ENCODE measurements around the gene SLC4A1. TPM values are rescaled to one million over a fixed set of nuclear protein-coding genes. Genes with fewer than 3 reads are reported as not detected.

The SLC4A1 gene
- total RNA-seq, 4 donors from 2014 or later = 0.21 TPM; not detected in 3

DNA sequence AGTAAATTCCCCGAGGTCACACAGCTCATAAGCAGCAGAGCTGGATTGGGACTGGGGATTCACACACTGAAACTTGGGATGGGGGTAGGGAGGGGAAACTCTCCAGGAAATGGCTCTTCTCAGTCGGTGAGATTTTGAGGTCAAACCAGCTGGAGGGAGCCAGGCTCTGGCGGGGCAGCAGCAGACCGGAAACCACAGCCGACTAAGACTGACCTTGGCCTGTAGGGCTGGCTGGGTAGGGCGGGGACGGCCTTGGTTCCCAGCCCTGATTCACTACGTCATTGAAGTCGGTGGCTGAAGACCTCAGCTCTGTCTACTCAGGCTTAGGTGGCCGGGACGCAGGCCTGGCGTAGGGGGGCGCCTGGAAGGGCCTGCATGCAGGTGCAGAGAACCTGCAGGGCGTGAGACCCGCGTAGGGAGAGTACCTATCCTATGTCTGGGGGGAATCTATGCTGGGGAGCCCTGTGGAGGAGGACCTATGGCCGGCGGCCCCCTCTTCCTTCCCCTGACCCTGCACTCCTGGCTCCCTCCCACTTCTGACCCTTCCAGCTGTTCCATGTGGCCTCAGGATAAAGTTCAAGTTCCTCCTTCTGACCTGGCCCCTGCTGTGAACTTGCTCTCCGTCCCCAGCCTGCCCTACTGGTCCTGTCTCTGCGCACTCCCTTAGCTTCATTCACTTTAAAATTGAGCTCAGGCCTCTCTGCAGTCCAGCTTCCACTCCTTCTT lies 11.9 kb upstream of the SLC4A1 start:
- H3K36me3 ChIP-seq = no peaks in the 10 kb centered on the region
- peak; percentile 37 to 41 for DNase-seq (ENCODE audit: low spot score in 2 of 2)
- peak overlapping the region in 3 of 4 donors; percentile 60 to 74 (median 70) for H3K27ac ChIP-seq

DNA sequence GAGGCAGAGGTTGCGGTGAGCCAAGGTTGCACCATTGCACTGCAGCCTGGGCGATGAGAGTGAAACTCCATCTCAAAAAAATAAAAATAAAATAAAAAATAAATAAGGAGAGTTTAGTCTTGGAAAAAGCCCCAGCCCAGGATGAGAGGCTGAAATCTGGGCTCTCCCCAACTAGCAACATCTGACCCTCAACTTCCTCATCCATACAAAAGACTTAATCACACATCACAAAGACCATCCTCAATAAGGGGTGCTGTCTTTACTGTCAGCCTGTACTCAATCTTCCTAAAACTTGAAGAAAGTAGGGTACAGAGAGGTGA lies 11.4 kb upstream of the SLC4A1 start:
- DNase-seq (ENCODE audit: low spot score in 2 of 2) = no peak
- peaks cover 0 to 22% (median 10%) of the 10 kb centered on the region in 4 donors for H3K4me1 ChIP-seq
- WGBS, 2 donors = 78 to 81% methylated on average over 2 of the region's 2 CpGs
- peak overlapping the region in 2 of 4 donors; percentile 70 to 74 for H3K27ac ChIP-seq
- H3K36me3 ChIP-seq = no peaks in the 10 kb centered on the region
- TF ChIP-seq EP300 (IDR thresholded peaks at IDR 0.05) (no peak), POLR2A (IDR thresholded peaks at IDR 0.05) (no peak)
- TF ChIP-seq, protein P1, sequence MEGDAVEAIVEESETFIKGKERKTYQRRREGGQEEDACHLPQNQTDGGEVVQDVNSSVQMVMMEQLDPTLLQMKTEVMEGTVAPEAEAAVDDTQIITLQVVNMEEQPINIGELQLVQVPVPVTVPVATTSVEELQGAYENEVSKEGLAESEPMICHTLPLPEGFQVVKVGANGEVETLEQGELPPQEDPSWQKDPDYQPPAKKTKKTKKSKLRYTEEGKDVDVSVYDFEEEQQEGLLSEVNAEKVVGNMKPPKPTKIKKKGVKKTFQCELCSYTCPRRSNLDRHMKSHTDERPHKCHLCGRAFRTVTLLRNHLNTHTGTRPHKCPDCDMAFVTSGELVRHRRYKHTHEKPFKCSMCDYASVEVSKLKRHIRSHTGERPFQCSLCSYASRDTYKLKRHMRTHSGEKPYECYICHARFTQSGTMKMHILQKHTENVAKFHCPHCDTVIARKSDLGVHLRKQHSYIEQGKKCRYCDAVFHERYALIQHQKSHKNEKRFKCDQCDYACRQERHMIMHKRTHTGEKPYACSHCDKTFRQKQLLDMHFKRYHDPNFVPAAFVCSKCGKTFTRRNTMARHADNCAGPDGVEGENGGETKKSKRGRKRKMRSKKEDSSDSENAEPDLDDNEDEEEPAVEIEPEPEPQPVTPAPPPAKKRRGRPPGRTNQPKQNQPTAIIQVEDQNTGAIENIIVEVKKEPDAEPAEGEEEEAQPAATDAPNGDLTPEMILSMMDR (IDR thresholded peaks at IDR 0.05) = no peak
- no peaks in the 10 kb centered on the region for H3K9me3 ChIP-seq
- H3K4me3 ChIP-seq = no peak overlapping the region
- no peaks in the 10 kb centered on the region for H3K27me3 ChIP-seq

More for the DNA sequence above, 11.9 kb upstream of the SLC4A1 start:
- Histone ChIP-seq H3K4me3 (no peak overlapping the region), H3K4me1 (peaks cover 0 to 22% (median 10%) of the 10 kb centered on the region in 4 donors), H3K9me3 (no peaks in the 10 kb centered on the region), H3K27me3 (no peaks in the 10 kb centered on the region)
- 27 to 29% methylated on average over 20 of the region's 20 CpGs for WGBS, 2 donors
- TF ChIP-seq EP300 (IDR thresholded peaks at IDR 0.05) (peak in 1 of 2 donors; percentile 61), POLR2A (IDR thresholded peaks at IDR 0.05) (no peak)
- TF ChIP-seq, protein P1 (IDR thresholded peaks at IDR 0.05) = peak in 1 of 5 experiments; percentile 23

DNA sequence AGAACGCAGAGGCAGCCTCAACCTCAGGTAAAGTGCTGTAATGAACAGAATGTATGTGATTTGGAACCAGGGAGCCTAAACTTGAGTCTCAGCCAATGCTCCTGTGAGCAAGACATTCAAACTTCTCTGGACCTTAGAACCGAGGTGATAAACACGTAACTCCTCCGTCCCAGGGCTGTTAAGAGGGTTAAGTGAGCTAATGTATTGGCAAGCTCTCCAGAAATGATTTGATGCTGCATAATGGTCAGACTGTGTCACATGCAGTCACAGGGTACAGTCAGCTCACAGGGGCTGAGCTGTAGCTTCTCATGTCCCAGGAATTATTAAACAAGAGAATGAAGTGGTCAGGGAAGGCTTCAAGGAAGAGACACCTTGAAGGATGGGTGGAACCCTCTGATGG lies 10.0 kb upstream of the SLC4A1 start:
- no peaks in the 10 kb centered on the region for H3K36me3 ChIP-seq
- H3K27ac ChIP-seq = no peak overlapping the region
- WGBS, 2 donors = 75 to 84% methylated on average over 4 of the region's 4 CpGs
- TF ChIP-seq, protein P1 (IDR thresholded peaks at IDR 0.05) = no peak
- TF ChIP-seq EP300 (IDR thresholded peaks at IDR 0.05) (no peak), POLR2A (IDR thresholded peaks at IDR 0.05) (no peak)
- no peak overlapping the region for H3K4me3 ChIP-seq
- H3K27me3 ChIP-seq = no peaks in the 10 kb centered on the region
- peaks cover 0 to 22% (median 10%) of the 10 kb centered on the region in 4 donors for H3K4me1 ChIP-seq
- DNase-seq (ENCODE audit: low spot score in 2 of 2) = no peak
- no peaks in the 10 kb centered on the region for H3K9me3 ChIP-seq

DNA sequence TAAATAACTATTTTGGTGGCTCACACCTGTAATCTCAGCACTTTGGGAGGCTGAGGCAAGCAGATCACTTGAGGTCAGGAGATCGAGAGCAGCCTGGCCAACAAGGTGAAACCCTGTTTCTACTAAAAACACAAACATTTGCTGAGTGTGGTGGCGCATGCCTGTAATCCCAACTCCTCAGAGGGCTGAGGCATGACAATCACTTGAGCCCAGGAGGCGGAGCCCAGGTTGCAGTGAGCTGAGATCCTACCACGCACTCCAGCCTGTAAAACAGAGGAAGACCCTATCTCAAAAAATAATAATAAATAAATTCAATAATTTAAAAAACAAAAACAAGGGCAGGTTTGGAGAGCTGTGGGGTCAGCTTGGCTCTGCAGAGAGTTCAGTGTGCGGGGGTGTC lies 5.7 kb upstream of the SLC4A1 start:
- TF ChIP-seq POLR2A (IDR thresholded peaks at IDR 0.05) = no peak
- no peak for TF ChIP-seq EP300 (IDR thresholded peaks at IDR 0.05)
- TF ChIP-seq, protein P1 (IDR thresholded peaks at IDR 0.05) = no peak
- DNase-seq (ENCODE audit: low spot score in 2 of 2) = no peak
- no peak overlapping the region for H3K4me3 ChIP-seq
- H3K36me3 ChIP-seq = no peaks in the 10 kb centered on the region
- H3K27me3 ChIP-seq = no peaks in the 10 kb centered on the region
- peaks cover 0 to 2% (median 0%) of the 10 kb centered on the region in 4 donors for H3K4me1 ChIP-seq
- 81 to 86% methylated on average over 5 of the region's 5 CpGs for WGBS, 2 donors
- no peaks in the 10 kb centered on the region for H3K9me3 ChIP-seq
- no peak overlapping the region for H3K27ac ChIP-seq

DNA sequence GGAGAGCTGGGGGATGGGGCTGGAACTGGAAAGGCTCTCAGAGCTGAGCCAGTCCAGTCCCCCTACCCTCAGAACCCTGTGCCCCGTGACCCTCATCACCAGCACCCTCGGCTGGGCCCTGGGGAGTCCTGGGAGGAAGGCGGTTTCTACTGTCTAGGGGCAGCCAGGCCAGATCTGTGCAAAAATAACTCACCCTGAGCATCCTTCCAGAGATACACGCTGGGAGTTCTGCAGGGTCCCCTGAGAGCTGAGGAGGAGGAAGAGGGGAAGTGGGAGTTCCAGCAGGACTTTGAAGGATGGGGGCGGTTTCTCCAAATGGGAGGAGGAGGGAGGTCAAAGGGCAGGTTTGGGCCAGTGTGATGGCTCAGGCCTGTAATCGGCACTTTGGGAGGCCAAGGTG lies 5.0 kb upstream of the SLC4A1 start:
- H3K4me1 ChIP-seq = no peaks in the 10 kb centered on the region
- no peaks in the 10 kb centered on the region for H3K27me3 ChIP-seq
- no peaks in the 10 kb centered on the region for H3K36me3 ChIP-seq
- DNase-seq (ENCODE audit: low spot score in 2 of 2) = no peak
- H3K27ac ChIP-seq = no peak overlapping the region
- H3K4me3 ChIP-seq = no peak overlapping the region
- no peaks in the 10 kb centered on the region for H3K9me3 ChIP-seq
- WGBS, 2 donors = 52 to 66% methylated on average over 4 to 6 of the region's 6 CpGs
- TF ChIP-seq POLR2A (IDR thresholded peaks at IDR 0.05) (no peak), EP300 (IDR thresholded peaks at IDR 0.05) (no peak)
- TF ChIP-seq, protein P1 (IDR thresholded peaks at IDR 0.05) = no peak
